SIG-M5 (cell line): ENCODE results near the gene TAP2.
"Not testable (repeated sequence)": the region's sequence is repeated elsewhere in the genome, so short reads cannot be mapped to it uniquely, and the experiment has no call there.

Experiments
- DNase-seq: peaks from one replicate; lab custom pipeline; 2025; lab: John Stamatoyannopoulos, UW

The TAP2 gene

DNA sequence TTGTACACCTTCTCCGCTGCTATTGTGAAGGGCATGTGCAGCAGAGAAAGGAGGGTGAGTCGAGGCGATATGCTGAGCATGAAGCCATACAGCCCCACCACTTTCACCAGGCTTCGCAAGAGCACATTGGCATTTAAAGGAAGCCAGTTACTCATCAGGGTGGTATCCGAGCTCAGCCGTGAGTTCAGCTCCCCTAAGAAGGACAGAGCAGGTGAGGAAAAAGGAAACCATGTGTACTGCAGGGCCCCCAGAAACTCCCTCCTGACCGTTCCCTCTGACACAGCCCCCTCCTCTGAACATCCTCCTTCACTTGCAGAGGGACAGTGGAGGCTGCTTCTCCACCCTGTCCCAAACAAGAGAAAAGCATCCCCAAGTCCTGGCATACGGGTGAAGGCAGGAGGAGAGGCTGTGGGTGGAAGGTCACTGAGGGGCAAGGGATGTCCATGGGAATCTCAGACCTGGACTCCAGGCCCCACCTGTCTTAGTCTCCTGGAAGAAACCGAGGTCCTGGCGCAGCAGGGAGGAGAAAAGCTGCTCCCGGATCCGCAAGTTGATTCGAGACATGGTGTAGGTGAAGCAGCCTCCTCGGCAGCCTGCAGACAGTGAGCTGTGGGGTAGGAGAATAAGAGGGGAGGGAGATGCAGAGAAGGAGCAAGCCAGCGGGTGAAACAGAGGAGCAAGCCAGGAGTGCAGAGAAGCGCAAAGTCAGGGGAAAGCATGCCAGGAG, 3.2 kb downstream of the TAP2 start:
- DNase-seq: no peak

DNA sequence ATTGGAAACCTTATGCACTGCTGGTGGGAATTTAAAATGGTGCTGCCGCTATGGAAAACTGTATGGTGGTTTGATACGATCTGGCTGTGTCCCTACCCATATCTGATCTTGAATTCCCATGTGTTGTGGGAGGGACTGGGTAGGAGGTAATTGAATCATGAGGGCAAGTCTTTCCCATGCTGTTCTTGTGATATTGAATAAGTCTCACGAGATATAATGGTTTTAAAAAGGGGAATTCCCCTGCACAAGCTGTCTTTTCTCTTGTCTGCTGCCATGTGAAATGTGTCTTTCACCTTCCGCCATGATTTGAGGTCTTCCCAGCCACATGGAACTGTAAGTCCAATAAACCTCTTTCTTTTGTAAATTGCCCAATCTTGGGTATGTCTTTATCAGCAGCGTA, 4.9 kb downstream of the TAP2 start:
- DNase-seq: no peak

- no peak for DNase-seq
These were observed 6.0 kb downstream of the TAP2 start for GRCh38 chr6:32832535-32832934.

GRCh38 chr6:32830936-32831335, 7.6 kb downstream of the TAP2 start:
- DNase-seq: no peak

- DNase-seq: no peak
These were observed 8.5 kb downstream of the TAP2 start for GRCh38 chr6:32830017-32830416.

DNA sequence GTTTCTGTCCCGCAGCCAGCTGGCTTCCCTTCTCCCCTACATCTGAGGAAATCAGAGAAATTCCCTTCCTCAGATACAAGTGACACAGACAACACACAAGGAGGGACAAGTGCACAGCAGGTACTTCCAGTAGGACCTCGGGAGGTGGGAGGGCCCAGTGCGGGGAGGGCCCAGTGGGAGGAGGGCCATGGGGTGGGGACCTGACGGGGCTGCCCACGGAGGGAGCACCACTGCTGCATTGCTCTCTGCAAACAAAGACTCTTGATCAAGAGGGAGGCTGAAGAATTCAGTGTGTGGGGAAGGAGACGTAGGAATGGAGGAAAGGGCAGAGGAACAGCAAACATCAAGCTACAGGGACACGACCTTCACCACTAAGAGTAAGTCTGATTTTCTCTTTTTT, 9.0 kb downstream of the TAP2 start:
- no peak for DNase-seq

DNA sequence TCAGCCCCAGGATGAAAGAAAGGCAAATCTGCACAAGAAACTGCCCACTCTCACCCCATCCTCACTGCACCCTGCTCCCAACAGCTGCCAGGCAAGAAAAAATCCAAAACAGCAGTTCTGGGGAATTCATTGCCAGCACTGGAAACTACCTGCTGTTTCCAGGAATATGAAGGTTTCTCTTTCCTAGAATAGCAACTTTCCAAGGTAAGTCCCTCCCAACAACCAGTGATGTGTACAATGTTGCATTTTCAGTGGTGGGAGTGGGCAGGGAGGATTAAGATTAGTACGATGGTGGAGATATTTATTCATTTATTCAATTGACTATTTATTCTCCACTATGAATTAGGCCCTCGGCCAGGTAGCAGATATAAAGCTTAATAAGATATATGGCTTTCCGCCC, 11.5 kb downstream of the TAP2 start:
- DNase-seq: no peak

- no peak for DNase-seq
These were observed 12.6 kb downstream of the TAP2 start for GRCh38 chr6:32825966-32826365.

DNA sequence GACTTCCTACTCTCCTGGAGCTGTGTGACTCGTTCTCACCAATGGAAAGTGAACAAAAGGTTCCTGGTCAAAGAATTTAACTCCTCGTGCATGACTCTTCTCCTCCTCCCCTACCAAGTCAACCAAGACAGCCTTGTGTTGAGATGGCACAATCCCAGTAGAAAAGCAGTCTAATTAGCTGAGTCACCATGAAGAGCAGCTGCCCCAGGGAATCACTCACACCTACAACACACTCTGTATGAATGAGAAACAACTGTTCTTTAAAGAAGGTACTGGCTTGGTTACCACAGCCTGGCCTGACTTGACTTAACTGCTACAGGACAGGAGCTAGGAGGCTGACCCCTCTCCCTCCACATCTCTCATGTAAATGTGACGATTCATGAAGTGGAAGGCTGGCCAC, 18.8 kb downstream of the TAP2 start:
- no peak for DNase-seq

DNA sequence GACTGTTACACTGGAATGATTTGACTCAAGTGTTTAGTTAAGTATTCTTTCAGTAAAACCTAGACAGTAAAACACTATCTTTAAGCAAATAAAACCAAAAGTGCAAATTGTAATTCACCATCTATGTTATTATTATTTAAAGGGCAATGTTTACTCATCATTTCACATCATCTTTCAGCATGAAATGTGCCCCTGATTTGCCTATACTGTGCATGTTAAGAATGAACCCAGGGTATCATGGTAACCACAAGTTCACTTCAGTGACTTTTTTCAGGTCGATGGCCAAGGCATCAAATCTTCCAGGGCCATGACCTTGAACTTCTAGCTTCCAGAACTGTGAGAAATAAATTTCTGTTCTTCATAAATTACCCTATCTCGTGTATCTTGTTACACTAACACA, 19.7 kb downstream of the TAP2 start:
- no peak for DNase-seq

- no peak for DNase-seq
These were observed 21.8 kb downstream of the TAP2 start, which contains the start of gene HLA-DOB for GRCh38 chr6:32816746-32817204. Gene HLA-DOB (minus strand): TSS chr6:32817002. CDS start chr6:32816951, 51 bp downstream.

DNA sequence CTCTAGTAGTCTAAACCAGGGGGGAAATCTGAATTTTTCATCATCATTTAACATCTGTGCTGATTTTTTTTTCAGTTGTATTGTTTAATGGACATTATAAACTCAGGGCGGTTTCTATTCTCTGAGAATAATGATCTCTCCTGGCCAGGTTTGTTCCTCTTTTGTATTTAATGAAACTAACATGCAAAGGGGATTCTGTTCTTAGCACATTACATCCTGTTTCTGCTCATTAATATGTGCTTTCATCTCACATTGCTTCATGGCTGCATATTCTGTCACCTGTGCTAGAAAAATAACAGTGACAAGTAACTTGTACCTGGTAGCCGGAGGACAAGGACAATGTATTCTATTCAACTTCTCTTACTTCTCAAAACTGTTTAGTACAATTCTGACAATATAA, 22.5 kb downstream of the TAP2 start:
- no peak for DNase-seq

GRCh38 chr6:32815115-32815514, 23.4 kb downstream of the TAP2 start:
- DNase-seq: no peak

- no peak for DNase-seq
These were observed 24.4 kb downstream of the TAP2 start for GRCh38 chr6:32814145-32814544.

- DNase-seq: no peak
These were observed 29.4 kb downstream of the TAP2 start for GRCh38 chr6:32809171-32809570.

DNA sequence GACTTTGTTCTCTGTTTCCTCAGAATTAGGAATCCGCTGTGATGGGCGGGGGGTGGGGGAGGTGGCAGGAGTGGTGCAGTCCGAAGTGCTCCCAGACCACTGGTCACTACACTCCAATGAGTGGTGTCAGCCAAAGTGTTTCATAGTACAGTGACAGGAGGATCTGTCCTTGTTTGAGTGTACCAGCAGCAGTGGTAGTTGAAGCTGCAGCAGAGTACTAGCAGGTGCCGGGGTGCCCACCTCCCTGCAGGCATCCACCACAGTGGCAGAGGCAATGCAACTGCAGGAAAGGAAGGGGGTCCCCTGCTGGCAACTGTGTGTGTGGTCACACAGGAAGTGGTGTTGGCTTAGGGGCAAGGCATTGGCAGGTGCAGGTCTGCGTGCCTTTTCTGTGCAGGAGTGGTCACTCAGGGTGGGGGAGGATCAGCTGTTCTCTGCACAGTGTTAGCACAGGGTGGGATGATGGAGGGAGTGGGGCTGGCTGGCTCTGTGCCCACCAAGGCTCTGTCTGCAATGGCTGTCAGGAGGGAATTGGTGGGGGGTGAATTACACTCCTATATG, 31.4 kb downstream of the TAP2 start:
- DNase-seq: no peak

- DNase-seq: not testable (repeated sequence)
These were observed 33.1 kb downstream of the TAP2 start for GRCh38 chr6:32805404-32805803.

DNA sequence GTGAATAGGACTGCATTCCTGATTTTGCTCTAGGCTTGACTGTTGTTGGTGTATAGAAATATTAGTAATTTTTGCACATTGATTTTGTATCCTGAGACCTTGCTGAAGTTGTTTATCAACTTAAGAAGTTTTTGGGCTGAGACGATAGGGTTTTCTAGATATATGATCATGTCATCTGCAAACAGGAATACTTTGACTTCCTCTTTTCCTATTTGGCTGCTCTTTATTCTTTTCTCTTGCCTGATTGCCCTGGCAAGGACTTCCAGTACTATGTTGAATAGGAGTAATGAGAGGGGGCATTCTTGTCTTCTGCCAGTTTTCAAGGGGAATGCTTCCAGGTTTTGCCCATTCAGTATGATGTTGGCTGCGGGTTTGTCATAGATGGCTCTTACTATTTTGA, 35.1 kb downstream of the TAP2 start:
- DNase-seq: no peak

- DNase-seq: no peak
These were observed 38.8 kb downstream of the TAP2 start for GRCh38 chr6:32799740-32800139.

- no peak for DNase-seq
These were observed 39.4 kb downstream of the TAP2 start for GRCh38 chr6:32799168-32799567.

GRCh38 chr6:32796848-32797776, 41.4 kb downstream of the TAP2 start:
- DNase-seq: no peak

- DNase-seq: peak; percentile 48
These were observed 44.0 kb downstream of the TAP2 start for GRCh38 chr6:32794510-32794909.
